SU-DHL-6 (cell line): Measurements from ENCODE around the gene TEX101.

Source experiments
- CTCF ChIP-seq: fragments of 200-600 bp; sonication (generic); IDR thresholded peaks from one replicate; pipeline ENCODE4 v1.5.1; 2017; ENCODE audit warnings: antibody characterized with exemption, mild to moderate bottlenecking, low read length, moderate library complexity; ENCODE audit not compliant: insufficient read depth, poor library complexity, severe bottlenecking
- EZH2phosphoT487 ChIP-seq: fragments of 200-600 bp; sonication (generic), shearing (Covaris generic); conservative IDR thresholded peaks from 2 replicates; pipeline ENCODE4 v1.6.1; 2018; ENCODE audit warnings: mild to moderate bottlenecking, antibody characterized with exemption, low read length, moderate library complexity, mixed read lengths

GRCh38 chr19:43437712-43438111 lies 23.0 kb downstream of the TEX101 start:
- TF ChIP-seq EZH2phosphoT487, result no peak
- TF ChIP-seq CTCF, result no peak
